ENCODE data around the gene CDC20B.
"Not testable (repeated sequence)": the region's sequence is repeated elsewhere in the genome, so short reads cannot be mapped to it uniquely, and the experiment has no call there.

The CDC20B gene

DNA sequence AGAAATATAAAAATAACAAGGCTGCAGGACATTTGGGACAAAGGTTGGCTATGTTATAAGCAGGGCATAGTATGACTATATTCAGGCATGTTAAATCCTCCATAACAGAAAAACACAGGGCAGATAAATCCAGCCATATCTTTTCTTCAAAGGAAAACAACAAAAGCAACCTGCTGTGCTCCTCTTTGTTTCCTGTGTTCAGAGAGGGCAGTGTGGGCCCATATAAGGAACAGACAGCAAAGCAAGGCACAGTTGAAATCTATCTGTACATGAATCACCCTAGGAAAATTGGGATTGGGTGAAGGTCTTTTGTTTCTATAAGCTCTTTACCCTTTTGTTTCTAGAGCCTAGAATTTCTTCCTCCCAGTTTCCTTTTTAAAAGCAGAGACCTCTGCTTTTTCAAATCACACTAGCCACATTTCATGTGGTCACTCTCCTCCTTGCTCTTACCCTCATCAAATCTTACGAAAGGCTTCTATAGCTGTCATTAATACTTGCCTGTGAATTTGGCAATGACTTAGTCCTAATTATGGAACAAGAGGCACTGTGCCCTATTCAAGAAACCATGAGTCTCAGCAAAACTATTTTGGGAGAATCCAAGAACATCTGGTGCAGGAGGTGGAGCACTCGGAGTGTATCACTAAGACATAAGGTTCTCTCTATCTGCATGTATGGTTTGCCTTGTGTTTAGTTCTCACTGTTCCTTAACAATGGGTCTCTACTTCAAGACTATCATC is 68.8 kb downstream of the CDC20B start:
- TF ChIP-seq, protein P1, sequence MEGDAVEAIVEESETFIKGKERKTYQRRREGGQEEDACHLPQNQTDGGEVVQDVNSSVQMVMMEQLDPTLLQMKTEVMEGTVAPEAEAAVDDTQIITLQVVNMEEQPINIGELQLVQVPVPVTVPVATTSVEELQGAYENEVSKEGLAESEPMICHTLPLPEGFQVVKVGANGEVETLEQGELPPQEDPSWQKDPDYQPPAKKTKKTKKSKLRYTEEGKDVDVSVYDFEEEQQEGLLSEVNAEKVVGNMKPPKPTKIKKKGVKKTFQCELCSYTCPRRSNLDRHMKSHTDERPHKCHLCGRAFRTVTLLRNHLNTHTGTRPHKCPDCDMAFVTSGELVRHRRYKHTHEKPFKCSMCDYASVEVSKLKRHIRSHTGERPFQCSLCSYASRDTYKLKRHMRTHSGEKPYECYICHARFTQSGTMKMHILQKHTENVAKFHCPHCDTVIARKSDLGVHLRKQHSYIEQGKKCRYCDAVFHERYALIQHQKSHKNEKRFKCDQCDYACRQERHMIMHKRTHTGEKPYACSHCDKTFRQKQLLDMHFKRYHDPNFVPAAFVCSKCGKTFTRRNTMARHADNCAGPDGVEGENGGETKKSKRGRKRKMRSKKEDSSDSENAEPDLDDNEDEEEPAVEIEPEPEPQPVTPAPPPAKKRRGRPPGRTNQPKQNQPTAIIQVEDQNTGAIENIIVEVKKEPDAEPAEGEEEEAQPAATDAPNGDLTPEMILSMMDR (IDR thresholded peaks at IDR 0.05; ENCODE audit: low read depth, low read length, missing control alignments), result no peak
- DNase-seq (ENCODE audit: low read depth), result no peak
- H3K4me3 ChIP-seq (ENCODE audit: low read depth, low read length), result no peak overlapping the region

- TF ChIP-seq, protein P1 (IDR thresholded peaks at IDR 0.05; ENCODE audit: low read depth, low read length, missing control alignments), result no peak
- H3K4me3 ChIP-seq (ENCODE audit: low read depth, low read length), result no peak within 1 kb of the TSS
- DNase-seq (ENCODE audit: low read depth), result no peak
Observed at GRCh38 chr5:55102348-55102747, 70.6 kb downstream of the CDC20B start, which contains the start of gene GZMA. TSS of gene GZMA (plus strand) at chr5:55102646. CDS start at chr5:55102683, 37 bp downstream.

- TF ChIP-seq, protein P1 (IDR thresholded peaks at IDR 0.05; ENCODE audit: low read depth, low read length, missing control alignments), result no peak
- H3K4me3 ChIP-seq (ENCODE audit: low read depth, low read length), result no peak overlapping the region
- DNase-seq (ENCODE audit: low read depth), result no peak
Observed at GRCh38 chr5:55101556-55102276, 71.3 kb downstream of the CDC20B start.

- DNase-seq (ENCODE audit: low read depth); H3K4me3 ChIP-seq (ENCODE audit: low read depth, low read length): not testable (repeated sequence)
Observed at GRCh38 chr5:55101148-55101547, 71.8 kb downstream of the CDC20B start.

DNA sequence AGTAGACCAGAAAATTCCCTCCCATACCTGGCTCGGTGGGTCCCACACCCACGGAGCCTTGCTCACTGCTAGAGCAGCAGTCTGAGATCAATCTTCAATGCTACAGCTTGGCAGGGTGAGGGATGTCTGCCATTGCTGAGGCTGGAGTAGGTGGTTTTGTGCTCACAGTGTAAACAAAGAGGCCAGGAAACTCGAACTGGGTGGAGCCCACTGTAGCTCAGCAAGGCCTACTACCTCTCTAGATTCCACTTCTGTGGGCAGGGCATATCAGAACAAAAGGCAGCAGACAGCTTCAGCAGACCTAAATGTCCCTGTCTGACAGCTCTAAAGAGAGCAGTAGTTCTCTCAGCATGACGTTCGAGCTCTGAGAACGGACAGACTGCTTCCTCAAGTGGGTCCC is 76.1 kb downstream of the CDC20B start:
- no peak for DNase-seq (ENCODE audit: low read depth)
- H3K4me3 ChIP-seq (ENCODE audit: low read depth, low read length), result no peak overlapping the region
- TF ChIP-seq, protein P1 (IDR thresholded peaks at IDR 0.05; ENCODE audit: low read depth, low read length, missing control alignments), result no peak

GRCh38 chr5:55096182-55096581 is 76.8 kb downstream of the CDC20B start:
- TF ChIP-seq, protein P1 (IDR thresholded peaks at IDR 0.05; ENCODE audit: low read depth, low read length, missing control alignments), result no peak
- no peak for DNase-seq (ENCODE audit: low read depth)
- no peak overlapping the region for H3K4me3 ChIP-seq (ENCODE audit: low read depth, low read length)

GRCh38 chr5:55091011-55091410 is 82.0 kb downstream of the CDC20B start:
- not testable (repeated sequence) for DNase-seq (ENCODE audit: low read depth); H3K4me3 ChIP-seq (ENCODE audit: low read depth, low read length)

GRCh38 chr5:55089301-55089700 is 83.7 kb downstream of the CDC20B start:
- DNase-seq (ENCODE audit: low read depth); H3K4me3 ChIP-seq (ENCODE audit: low read depth, low read length): not testable (repeated sequence)

Measured in GM12864 (cell line).